WTC11 (cell line): ENCODE measurements around the gene NPR3. TPM values are rescaled to one million over a fixed set of nuclear protein-coding genes. Genes with fewer than 3 reads are reported as not detected.

Source experiments
- ATAC-seq: fragments of 200-7000 bp; cut with Tn5 transposase; 2 replicates; pipeline ENCODE4 v1.10.0; 2021; ENCODE audit warnings: mild to moderate bottlenecking, moderate library complexity
- CTCF ChIA-PET: fragments of 300-600 bp; sonication (Branson Sonifier 250); formaldehyde crosslinking; loops from one replicate; lab custom pipeline; 2021; ENCODE audit warnings: antibody characterized with exemption; lab: Charles Lee
- POLR2A ChIA-PET: fragments of 350-600 bp; sonication (Branson Sonifier 250); formaldehyde crosslinking; loops from one replicate; lab custom pipeline; 2021; ENCODE audit warnings: antibody characterized with exemption; lab: Charles Lee
- DNase-seq: peaks from one replicate; pipeline ENCODE4 v3.0.0; 2021; ENCODE audit warnings: low spot score
- H3K27ac Mint-ChIP-seq: 2 replicates; pipeline ENCODE4 v1.8.0; 2021; ENCODE audit warnings: mixed read lengths
- H3K27me3 Mint-ChIP-seq: 2 replicates; pipeline ENCODE4 v1.8.0; 2021; ENCODE audit warnings: low read depth, mild to moderate bottlenecking, moderate library complexity, mixed read lengths
- H3K36me3 Mint-ChIP-seq: 2 replicates; pipeline ENCODE4 v1.8.0; 2021; ENCODE audit warnings: mixed read lengths
- H3K4me1 Mint-ChIP-seq: 2 replicates; pipeline ENCODE4 v1.8.0; 2022; ENCODE audit warnings: mixed read lengths
- H3K4me3 Mint-ChIP-seq: 2 replicates; pipeline ENCODE4 v1.8.0; 2021; ENCODE audit warnings: mild to moderate bottlenecking, moderate library complexity, mixed read lengths
- H3K9me3 Mint-ChIP-seq: 2 replicates; pipeline ENCODE4 v1.8.0; 2021; ENCODE audit warnings: mixed read lengths
- ATF1 ChIP-seq: sonication (generic); formaldehyde crosslinking; IDR thresholded peaks from 2 replicates; pipeline ENCODE4 v1.8.1; 2023; ENCODE audit warnings: mild to moderate bottlenecking, moderate library complexity, missing genetic modification reagents
- ATF6 ChIP-seq: sonication (generic); formaldehyde crosslinking; IDR thresholded peaks from 2 replicates; pipeline ENCODE4 v1.8.1; 2023; ENCODE audit warnings: mild to moderate bottlenecking, missing genetic modification reagents
- CDX4 ChIP-seq: fragments of 250-450 bp; sonication (Bioruptor Pico); IDR thresholded peaks from 2 replicates; pipeline ENCODE4 v1.9.0; 2021; ENCODE audit warnings: moderate library complexity, mild to moderate bottlenecking, inconsistent platforms, borderline replicate concordance
- CREB1 ChIP-seq: sonication (generic); formaldehyde crosslinking; IDR thresholded peaks from 2 replicates; pipeline ENCODE4 v1.8.0; 2023; ENCODE audit warnings: mild to moderate bottlenecking, missing genetic modification reagents
- CREM ChIP-seq: sonication (generic); formaldehyde crosslinking; IDR thresholded peaks from 2 replicates; pipeline ENCODE4 v1.8.1; 2022; ENCODE audit warnings: mild to moderate bottlenecking, missing genetic modification reagents, moderate library complexity
- ELF4 ChIP-seq: sonication (generic); formaldehyde crosslinking; IDR thresholded peaks from 2 replicates; pipeline ENCODE4 v1.8.1; 2022; ENCODE audit warnings: low read depth, mild to moderate bottlenecking, moderate library complexity, missing genetic modification reagents
- FOXK1 ChIP-seq: sonication (generic); formaldehyde crosslinking; IDR thresholded peaks from 2 replicates; pipeline ENCODE4 v1.8.0; 2022; ENCODE audit warnings: mild to moderate bottlenecking, moderate library complexity, missing genetic modification reagents
- FOXP1 ChIP-seq: sonication (generic); formaldehyde crosslinking; IDR thresholded peaks from 2 replicates; pipeline ENCODE4 v1.8.0; 2022; ENCODE audit warnings: missing genetic modification reagents, mild to moderate bottlenecking, moderate library complexity, borderline replicate concordance
- HMGXB4 ChIP-seq: sonication (generic); formaldehyde crosslinking; IDR thresholded peaks from 2 replicates; pipeline ENCODE4 v1.8.1; 2023; ENCODE audit warnings: mild to moderate bottlenecking, moderate library complexity, missing genetic modification reagents
- IRF1 ChIP-seq: sonication (generic); formaldehyde crosslinking; IDR thresholded peaks from 2 replicates; pipeline ENCODE4 v1.8.0; 2023; ENCODE audit warnings: missing genetic modification reagents
- MAX ChIP-seq: sonication (generic); formaldehyde crosslinking; IDR thresholded peaks from 2 replicates; pipeline ENCODE4 v1.8.0; 2022; ENCODE audit warnings: mild to moderate bottlenecking, missing genetic modification reagents
- NFATC4 ChIP-seq: fragments of 250-450 bp; sonication (Bioruptor Pico); IDR thresholded peaks from 2 replicates; pipeline ENCODE4 v1.9.0; 2021; ENCODE audit warnings: mild to moderate bottlenecking
- RORB ChIP-seq: fragments of 250-450 bp; sonication (Bioruptor Pico); IDR thresholded peaks from 2 replicates; pipeline ENCODE4 v1.9.0; 2021; ENCODE audit warnings: mild to moderate bottlenecking
- SMAD4 ChIP-seq: sonication (generic); formaldehyde crosslinking; IDR thresholded peaks from 2 replicates; pipeline ENCODE4 v1.8.0; 2022; ENCODE audit warnings: mild to moderate bottlenecking, missing genetic modification reagents
- SP1 ChIP-seq: sonication (generic); formaldehyde crosslinking; conservative IDR thresholded peaks from 2 replicates; pipeline ENCODE4 v1.8.1; 2022; ENCODE audit warnings: missing genetic modification reagents
- ZNF219 ChIP-seq: sonication (generic); formaldehyde crosslinking; IDR thresholded peaks from 2 replicates; pipeline ENCODE4 v1.8.0; 2023; ENCODE audit warnings: missing genetic modification reagents, mild to moderate bottlenecking, borderline replicate concordance
- ZNF232 ChIP-seq: sonication (generic); formaldehyde crosslinking; IDR thresholded peaks from 2 replicates; pipeline ENCODE4 v1.8.0; 2022; ENCODE audit warnings: mild to moderate bottlenecking, missing genetic modification reagents
- ZNF317 ChIP-seq: sonication (generic); formaldehyde crosslinking; IDR thresholded peaks from 2 replicates; pipeline ENCODE4 v1.8.1; 2023; ENCODE audit warnings: low read depth, mild to moderate bottlenecking, moderate library complexity, missing genetic modification reagents, borderline replicate concordance
- ZNF396 ChIP-seq: fragments of 250-450 bp; sonication (Bioruptor Pico); IDR thresholded peaks from 2 replicates; pipeline ENCODE4 v1.8.0; 2021; ENCODE audit warnings: mild to moderate bottlenecking, moderate library complexity, borderline replicate concordance
- total RNA-seq: library from RNA; stranded (reverse); gene quantifications from 3 replicates; pipeline ENCODE4 v1.2.3, GENCODE V29; 2021

Gene NPR3
- total RNA-seq, 1 experiment from 2014 or later: 0.09 TPM

- no peak for TF ChIP-seq IRF1
- TF ChIP-seq CDX4 (CRISPR knock-in tag): no peak
- no peak for TF ChIP-seq ZNF232
- no peak for TF ChIP-seq MAX
- no peak for TF ChIP-seq ZNF317
- no peak for TF ChIP-seq ATF6
- no peak for TF ChIP-seq CREM (CRISPR knock-in tag)
- no peak for TF ChIP-seq ATF1 (CRISPR knock-in tag)
- no peak for TF ChIP-seq FOXK1 (CRISPR knock-in tag)
Observed at GRCh38 chr5:32680183-32680582, 30.9 kb upstream of the NPR3 start (continued).

GRCh38 chr5:32683125-32683524 lies 28.0 kb upstream of the NPR3 start:
- ATAC-seq: no peak
- Mint-ChIP-seq H3K4me3 (no peak overlapping the region), H3K27me3 (peaks cover 12% of the 10 kb centered on the region; the same call in 1 of the 2 replicates), H3K4me1 (peaks cover 14% of the 10 kb centered on the region), H3K27ac (no peak overlapping the region), H3K36me3 (peaks cover 31% of the 10 kb centered on the region), H3K9me3 (peaks cover 67% of the 10 kb centered on the region)
- ChIA-PET CTCF (no interaction called here), POLR2A (no interaction called here)
- no peak for TF ChIP-seq SMAD4 (CRISPR knock-in tag)
- no peak for TF ChIP-seq RORB (CRISPR knock-in tag)
- DNase-seq: no peak

- ATAC-seq (no peak), DNase-seq (no peak)
- Mint-ChIP-seq H3K27me3 (peaks cover 12% of the 10 kb centered on the region; the same call in 1 of the 2 replicates), H3K27ac (no peak overlapping the region), H3K4me3 (no peak overlapping the region), H3K36me3 (peaks cover 27% of the 10 kb centered on the region), H3K9me3 (peaks cover 60% of the 10 kb centered on the region), H3K4me1 (peaks cover 14% of the 10 kb centered on the region)
- TF ChIP-seq ZNF396 (CRISPR knock-in tag): no peak
- no peak for TF ChIP-seq ZNF317
- no peak for TF ChIP-seq CDX4 (CRISPR knock-in tag)
- no peak for TF ChIP-seq IRF1
- no peak for TF ChIP-seq MAX
- no peak for TF ChIP-seq ELF4 (CRISPR knock-in tag)
- no peak for TF ChIP-seq SMAD4 (CRISPR knock-in tag)
- TF ChIP-seq NFATC4 (CRISPR knock-in tag): no peak
- TF ChIP-seq CREB1 (CRISPR knock-in tag): no peak
- no peak for TF ChIP-seq SP1 (CRISPR knock-in tag)
- no peak for TF ChIP-seq FOXP1 (CRISPR knock-in tag)
- TF ChIP-seq ZNF219 (CRISPR knock-in tag): no peak
- no peak for TF ChIP-seq HMGXB4 (CRISPR knock-in tag)
- POLR2A ChIA-PET: no interaction called here
- CTCF ChIA-PET: no interaction called here
Observed at GRCh38 chr5:32684260-32684659, 26.9 kb upstream of the NPR3 start.
